ENCODE results near the gene SEPTIN1. TPM values are rescaled to one million over a fixed set of nuclear protein-coding genes. Genes with fewer than 3 reads are reported as not detected.
A peak's percentile ranks its signal among the peaks of the same experiment; 100 is the strongest.

Gene SEPTIN1
- total RNA-seq, 2 donors from 2014 or later, result 1.1 to 2.3 TPM

DNA sequence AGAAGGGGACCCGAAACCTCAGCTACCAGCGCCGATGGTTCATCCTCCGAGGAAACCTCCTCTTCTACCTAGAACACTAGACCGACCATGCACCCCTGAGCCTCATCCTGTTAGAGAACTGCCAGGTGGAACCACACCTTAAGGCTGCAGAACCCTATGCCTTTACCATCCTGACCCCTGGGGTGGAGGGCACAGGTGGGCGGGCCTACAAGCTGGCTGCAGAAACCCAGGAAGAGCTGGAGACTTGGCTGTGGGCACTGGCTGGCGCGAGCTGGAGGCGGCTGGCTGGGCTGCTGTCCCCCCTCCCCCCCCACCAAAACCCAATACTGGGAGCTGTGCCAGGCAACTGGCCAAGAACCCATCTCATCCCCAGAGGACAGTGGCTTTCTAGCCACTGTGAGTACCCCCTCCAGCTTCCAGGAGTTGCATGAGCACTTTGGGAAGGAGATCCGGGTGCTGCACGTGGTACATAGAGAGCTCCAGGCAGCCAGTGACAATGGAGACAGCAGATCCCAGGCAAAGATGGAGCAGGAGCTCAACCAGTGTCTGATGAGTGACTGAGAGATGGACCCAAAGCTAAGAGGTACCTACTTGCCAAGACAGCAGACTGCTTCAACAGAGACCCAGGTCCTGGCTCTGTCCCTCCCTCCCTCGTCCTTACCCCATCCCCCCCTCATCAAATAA is 25.8 kb downstream of the SEPTIN1 start:
- Histone ChIP-seq H3K27ac (ENCODE audit: low read depth, low read length) (peak overlapping the region; percentile 99), H3K4me3 (ENCODE audit: low read length) (peak overlapping the region; percentile 93), H3K9me3 (ENCODE audit: control insufficient read depth, low read length) (no peaks in the 10 kb centered on the region), H3K27me3 (ENCODE audit: control insufficient read depth, insufficient read depth, low read length, poor library complexity, severe bottlenecking) (no peaks in the 10 kb centered on the region), H3K9ac (ENCODE audit: extremely low read depth, low read length, poor library complexity, severe bottlenecking) (peak overlapping the region; percentile 96), H3K36me3 (ENCODE audit: control insufficient read depth, insufficient read depth, low read length) (peaks cover 46% of the 10 kb centered on the region), H3K4me1 (ENCODE audit: control insufficient read depth, insufficient read depth, low read length) (peaks cover 9% of the 10 kb centered on the region)
- peak overlapping the region; percentile 96 for H3K4me3 Mint-ChIP-seq
- H3K9me3 Mint-ChIP-seq, result no peaks in the 10 kb centered on the region
- peaks cover 36% of the 10 kb centered on the region for H3K36me3 Mint-ChIP-seq (ENCODE audit: low read depth)
- H3K27ac Mint-ChIP-seq, result peak overlapping the region; percentile 99
- no peaks in the 10 kb centered on the region for H3K27me3 Mint-ChIP-seq (ENCODE audit: insufficient read depth)
- WGBS, 2 experiments (ENCODE audit: insufficient coverage in 1 of 2, insufficient read length in 1 of 2), result 89 to 92% methylated on average over 8 to 12 of the region's 12 CpGs
- TF ChIP-seq CTCF (conservative IDR thresholded peaks at IDR 0.05), result no peak
- no peak for DNase-seq
- H3K4me1 Mint-ChIP-seq, result peaks cover 14% of the 10 kb centered on the region

DNA sequence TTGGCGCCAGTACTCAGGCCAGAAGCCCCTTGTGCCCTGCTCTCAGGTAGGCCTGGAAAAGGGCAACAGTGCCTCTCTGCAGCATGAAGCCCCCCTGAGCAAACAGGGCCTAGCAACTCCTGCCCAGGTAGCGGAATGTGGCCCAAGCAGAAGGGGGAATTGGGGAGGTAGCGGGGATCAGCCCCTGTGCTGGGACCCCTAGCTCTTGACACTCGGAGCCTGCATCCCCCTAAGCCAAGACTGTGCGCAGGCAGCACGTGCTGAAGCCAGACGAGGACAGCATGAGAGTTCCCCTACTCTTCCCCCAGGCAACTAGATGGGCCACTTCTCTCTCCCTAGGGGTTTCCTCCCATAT is 26.4 kb downstream of the SEPTIN1 start:
- WGBS, 2 experiments (ENCODE audit: insufficient coverage in 1 of 2, insufficient read length in 1 of 2), result 58 to 61% methylated on average over 6 to 7 of the region's 7 CpGs
- H3K9me3 Mint-ChIP-seq, result no peaks in the 10 kb centered on the region

DNA sequence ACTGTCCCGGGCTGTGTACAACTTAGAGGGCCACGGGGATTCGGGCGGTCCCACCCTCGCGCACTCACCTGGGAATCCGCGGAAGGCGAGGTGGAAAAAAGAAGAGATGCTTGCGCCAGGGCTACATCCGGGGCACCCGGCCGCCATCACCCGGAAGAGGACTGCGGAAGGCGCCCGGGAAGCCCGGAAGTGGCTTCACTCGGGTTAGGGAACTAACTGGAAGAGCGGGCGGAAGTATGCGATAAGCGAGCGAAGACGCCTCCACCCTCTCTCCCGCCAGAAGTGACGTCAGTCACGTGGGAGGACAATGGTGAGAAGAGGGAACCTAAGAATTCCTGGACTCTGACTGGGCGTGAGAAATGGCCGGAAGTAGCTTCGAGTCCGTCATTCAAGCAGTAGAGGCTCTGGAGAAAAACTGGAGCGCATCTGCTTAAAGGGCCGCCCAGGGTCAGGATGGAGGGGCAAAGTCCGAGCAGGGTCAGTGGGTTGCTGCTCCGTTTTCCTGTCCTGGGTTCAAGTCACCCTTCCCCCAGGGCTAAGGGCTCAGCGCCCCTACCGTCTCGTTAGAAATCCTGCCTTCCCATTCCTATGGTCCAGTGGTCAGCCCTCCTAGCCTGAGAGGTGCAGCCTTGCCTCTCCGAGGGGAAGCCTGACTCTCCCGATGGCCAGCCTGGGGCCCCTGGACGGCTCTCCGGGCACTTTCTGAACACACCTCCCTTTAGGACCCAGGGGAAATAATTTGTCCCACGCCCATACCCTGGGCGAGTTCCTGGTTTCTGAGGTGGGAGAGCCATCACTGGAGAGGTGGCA is 27.0 kb downstream of the SEPTIN1 start, which contains the start of gene CD2BP2:
Gene CD2BP2 (minus strand): TSS at position 165 of the 810 bp plus-strand sequence. CDS start 627 bp downstream, outside the sequence.
- Mint-ChIP-seq H3K4me3 (peak within 1 kb of the TSS; percentile 96), H3K9me3 (no peaks in the 10 kb centered on the region), H3K36me3 (ENCODE audit: low read depth) (peaks cover 40% of the 10 kb centered on the region), H3K27me3 (ENCODE audit: insufficient read depth) (no peaks in the 10 kb centered on the region), H3K27ac (peak within 1 kb of the TSS; percentile 99), H3K4me1 (peaks cover 14% of the 10 kb centered on the region)
- H3K9ac ChIP-seq (ENCODE audit: extremely low read depth, low read length, poor library complexity, severe bottlenecking), result peak within 1 kb of the TSS; percentile 96
- DNase-seq, result peak; percentile 97
- H3K4me3 ChIP-seq (ENCODE audit: low read length), result peak within 1 kb of the TSS; percentile 93
- 0% methylated on average over 21 to 45 of the region's 45 CpGs for WGBS, 2 experiments (ENCODE audit: insufficient coverage in 1 of 2, insufficient read length in 1 of 2)
- peak; percentile 40 for TF ChIP-seq CTCF (conservative IDR thresholded peaks at IDR 0.05)
- H3K27ac ChIP-seq (ENCODE audit: low read depth, low read length), result peak within 1 kb of the TSS; percentile 99
- peaks cover 54% of the 10 kb centered on the region for H3K36me3 ChIP-seq (ENCODE audit: control insufficient read depth, insufficient read depth, low read length)
- peaks cover 9% of the 10 kb centered on the region for H3K4me1 ChIP-seq (ENCODE audit: control insufficient read depth, insufficient read depth, low read length)
- no peaks in the 10 kb centered on the region for H3K27me3 ChIP-seq (ENCODE audit: control insufficient read depth, insufficient read depth, low read length, poor library complexity, severe bottlenecking)
- no peaks in the 10 kb centered on the region for H3K9me3 ChIP-seq (ENCODE audit: control insufficient read depth, low read length)

More for the DNA sequence above, 26.4 kb downstream of the SEPTIN1 start:
- peak overlapping the region; percentile 99 for H3K27ac Mint-ChIP-seq
- H3K4me3 Mint-ChIP-seq, result peak overlapping the region; percentile 96
- no peaks in the 10 kb centered on the region for H3K27me3 Mint-ChIP-seq (ENCODE audit: insufficient read depth)
- H3K9ac ChIP-seq (ENCODE audit: extremely low read depth, low read length, poor library complexity, severe bottlenecking), result peak overlapping the region; percentile 96
- no peak for DNase-seq
- H3K27me3 ChIP-seq (ENCODE audit: control insufficient read depth, insufficient read depth, low read length, poor library complexity, severe bottlenecking), result no peaks in the 10 kb centered on the region
- H3K4me1 ChIP-seq (ENCODE audit: control insufficient read depth, insufficient read depth, low read length), result peaks cover 9% of the 10 kb centered on the region
- peaks cover 14% of the 10 kb centered on the region for H3K4me1 Mint-ChIP-seq
- peaks cover 52% of the 10 kb centered on the region for H3K36me3 ChIP-seq (ENCODE audit: control insufficient read depth, insufficient read depth, low read length)
- H3K4me3 ChIP-seq (ENCODE audit: low read length), result peak overlapping the region; percentile 93
- no peak for TF ChIP-seq CTCF (conservative IDR thresholded peaks at IDR 0.05)
- peaks cover 38% of the 10 kb centered on the region for H3K36me3 Mint-ChIP-seq (ENCODE audit: low read depth)
- no peaks in the 10 kb centered on the region for H3K9me3 ChIP-seq (ENCODE audit: control insufficient read depth, low read length)
- H3K27ac ChIP-seq (ENCODE audit: low read depth, low read length), result peak overlapping the region; percentile 99
